Chondrocyte (in vitro differentiated cells): Measurements from ENCODE around the gene LSM6. TPM values are rescaled to one million over a fixed set of nuclear protein-coding genes. Genes with fewer than 3 reads are reported as not detected.

Experiments
- DNase-seq: peaks from one replicate; pipeline ENCODE4 v3.0.0; 2021; ENCODE audit warnings: mixed read lengths, low spot score
- H3K27ac Mint-ChIP-seq: one replicate; pipeline ENCODE4 v1.8.0; 2021; ENCODE audit warnings: mild to moderate bottlenecking, moderate library complexity, mixed read lengths; ENCODE audit not compliant: unreplicated experiment
- H3K27me3 Mint-ChIP-seq: 2 replicates; pipeline ENCODE4 v1.8.0; 2021; ENCODE audit warnings: low read depth, mixed read lengths
- H3K36me3 Mint-ChIP-seq: 2 replicates; pipeline ENCODE4 v1.8.0; 2021; ENCODE audit warnings: low read depth, mixed read lengths
- H3K4me1 Mint-ChIP-seq: 2 replicates; pipeline ENCODE4 v1.8.0; 2021; ENCODE audit warnings: low read depth, mild to moderate bottlenecking, mixed read lengths
- H3K4me3 Mint-ChIP-seq: one replicate; pipeline ENCODE4 v1.8.0; 2021; ENCODE audit warnings: mild to moderate bottlenecking, moderate library complexity, mixed read lengths; ENCODE audit not compliant: unreplicated experiment
- H3K9me3 Mint-ChIP-seq: 2 replicates; pipeline ENCODE4 v1.8.0; 2021; ENCODE audit warnings: low read depth, mixed read lengths
- total RNA-seq: library from RNA; stranded (reverse); gene quantifications from 3 replicates; pipeline ENCODE4 v1.2.1, GENCODE V29; 2021
- TF ChIP-seq, protein P1 (sequence below): fragments of 200-600 bp; sonication (generic); IDR thresholded peaks from 2 replicates; pipeline ENCODE4 v1.5.0; 2021; ENCODE audit warnings: antibody characterized with exemption, mild to moderate bottlenecking, moderate library complexity

The LSM6 gene
- total RNA-seq, 1 donor from 2014 or later, result 15.3 TPM

DNA sequence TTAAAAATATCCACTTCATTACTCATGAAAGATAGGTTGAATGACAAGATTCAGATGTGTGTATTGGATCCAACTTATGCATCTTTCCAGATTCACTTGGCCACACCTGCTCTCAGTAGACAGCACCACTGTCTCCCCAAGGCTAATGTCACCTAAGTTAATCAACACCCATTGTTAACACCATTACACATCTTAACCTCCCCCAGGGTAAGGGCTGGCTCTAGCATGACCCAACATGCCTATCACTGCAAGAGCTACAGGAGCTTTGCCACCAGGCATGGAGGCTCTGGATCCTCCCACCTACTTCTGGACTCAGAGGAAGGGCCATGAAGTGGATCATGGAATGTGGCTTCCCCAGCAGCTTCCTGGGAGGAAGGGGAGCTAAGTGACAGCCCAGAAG, 32.8 kb upstream of the LSM6 start:
- H3K36me3 Mint-ChIP-seq, result no peaks in the 10 kb centered on the region
- no peak for DNase-seq
- H3K4me3 Mint-ChIP-seq, result no peak overlapping the region
- no peak overlapping the region for H3K27ac Mint-ChIP-seq
- TF ChIP-seq, protein P1, sequence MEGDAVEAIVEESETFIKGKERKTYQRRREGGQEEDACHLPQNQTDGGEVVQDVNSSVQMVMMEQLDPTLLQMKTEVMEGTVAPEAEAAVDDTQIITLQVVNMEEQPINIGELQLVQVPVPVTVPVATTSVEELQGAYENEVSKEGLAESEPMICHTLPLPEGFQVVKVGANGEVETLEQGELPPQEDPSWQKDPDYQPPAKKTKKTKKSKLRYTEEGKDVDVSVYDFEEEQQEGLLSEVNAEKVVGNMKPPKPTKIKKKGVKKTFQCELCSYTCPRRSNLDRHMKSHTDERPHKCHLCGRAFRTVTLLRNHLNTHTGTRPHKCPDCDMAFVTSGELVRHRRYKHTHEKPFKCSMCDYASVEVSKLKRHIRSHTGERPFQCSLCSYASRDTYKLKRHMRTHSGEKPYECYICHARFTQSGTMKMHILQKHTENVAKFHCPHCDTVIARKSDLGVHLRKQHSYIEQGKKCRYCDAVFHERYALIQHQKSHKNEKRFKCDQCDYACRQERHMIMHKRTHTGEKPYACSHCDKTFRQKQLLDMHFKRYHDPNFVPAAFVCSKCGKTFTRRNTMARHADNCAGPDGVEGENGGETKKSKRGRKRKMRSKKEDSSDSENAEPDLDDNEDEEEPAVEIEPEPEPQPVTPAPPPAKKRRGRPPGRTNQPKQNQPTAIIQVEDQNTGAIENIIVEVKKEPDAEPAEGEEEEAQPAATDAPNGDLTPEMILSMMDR, result no peak
- no peaks in the 10 kb centered on the region for H3K4me1 Mint-ChIP-seq
- peaks cover 17% of the 10 kb centered on the region for H3K27me3 Mint-ChIP-seq
- no peaks in the 10 kb centered on the region for H3K9me3 Mint-ChIP-seq

DNA sequence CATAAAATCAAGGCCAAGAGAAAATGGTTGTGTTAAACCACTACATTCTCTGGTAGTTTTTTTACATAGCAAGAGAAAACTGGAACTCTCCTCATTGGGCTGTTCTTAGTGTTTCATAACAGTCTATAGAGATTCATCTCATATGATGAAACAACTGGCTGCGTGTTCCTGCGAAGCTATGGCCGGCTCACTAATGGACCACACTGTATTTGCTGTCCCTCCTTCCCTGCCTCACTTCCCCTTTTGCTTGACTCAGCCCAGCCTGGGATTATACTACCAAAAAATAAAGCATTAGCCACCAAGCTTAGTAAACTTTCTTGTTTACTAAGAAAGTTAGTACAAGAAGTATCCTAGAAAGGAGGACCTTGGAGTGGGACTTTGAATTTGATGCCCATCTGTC, 31.6 kb upstream of the LSM6 start:
- Mint-ChIP-seq H3K9me3 (no peaks in the 10 kb centered on the region), H3K4me3 (no peak overlapping the region), H3K4me1 (no peaks in the 10 kb centered on the region), H3K27ac (no peak overlapping the region), H3K36me3 (no peaks in the 10 kb centered on the region), H3K27me3 (peaks cover 17% of the 10 kb centered on the region)
- TF ChIP-seq, protein P1, result no peak
- DNase-seq, result no peak

- H3K27me3 Mint-ChIP-seq, result peaks cover 12% of the 10 kb centered on the region
- TF ChIP-seq, protein P1, result no peak
- no peak for DNase-seq
- peaks cover 2% of the 10 kb centered on the region for H3K36me3 Mint-ChIP-seq
- H3K4me1 Mint-ChIP-seq, result no peaks in the 10 kb centered on the region
- H3K27ac Mint-ChIP-seq, result no peak overlapping the region
- no peak overlapping the region for H3K4me3 Mint-ChIP-seq
- peaks cover 3% of the 10 kb centered on the region for H3K9me3 Mint-ChIP-seq
Measured at GRCh38 chr4:146146918-146147317, 28.6 kb upstream of the LSM6 start.

- Mint-ChIP-seq H3K4me3 (no peak overlapping the region), H3K36me3 (peaks cover 2% of the 10 kb centered on the region), H3K27ac (no peak overlapping the region), H3K4me1 (no peaks in the 10 kb centered on the region), H3K27me3 (peaks cover 12% of the 10 kb centered on the region), H3K9me3 (peaks cover 3% of the 10 kb centered on the region)
- TF ChIP-seq, protein P1, result no peak
- no peak for DNase-seq
Measured at GRCh38 chr4:146148021-146148420, 27.5 kb upstream of the LSM6 start.

GRCh38 chr4:146154057-146154456, 21.5 kb upstream of the LSM6 start:
- H3K27ac Mint-ChIP-seq, result no peak overlapping the region
- peaks cover 12% of the 10 kb centered on the region for H3K9me3 Mint-ChIP-seq
- TF ChIP-seq, protein P1, result no peak
- no peaks in the 10 kb centered on the region for H3K4me1 Mint-ChIP-seq
- H3K36me3 Mint-ChIP-seq, result peaks cover 7% of the 10 kb centered on the region
- H3K4me3 Mint-ChIP-seq, result no peak overlapping the region
- no peak for DNase-seq
- H3K27me3 Mint-ChIP-seq, result peaks cover 3% of the 10 kb centered on the region
